Mammary epithelial cell (primary cell): ENCODE measurements around the gene GM2A.

Source experiments
- EZH2 ChIP-seq: IDR thresholded peaks from 2 replicates; pipeline ENCODE4 v1.6.1; 2012; ENCODE audit warnings: low read length, inconsistent platforms, borderline replicate concordance
- TF ChIP-seq, protein P1 (sequence below), 2 donors: IDR thresholded peaks in 1 of 2; conservative IDR thresholded peaks in 1 of 2; 2 replicates each; pipeline ENCODE4 v1.5.1; 2011 to 2012; ENCODE audit warnings: inconsistent platforms in 2 of 2, low read length in 2 of 2, mild to moderate bottlenecking in 2 of 2, control low read depth in 1 of 2, low read depth in 1 of 2; ENCODE audit not compliant: insufficient read depth in 1 of 2; ENCODE audit errors: extremely low read depth in 1 of 2

GRCh38 chr5:151212406-151212798, 40.6 kb upstream of the GM2A start:
- TF ChIP-seq, protein P1, sequence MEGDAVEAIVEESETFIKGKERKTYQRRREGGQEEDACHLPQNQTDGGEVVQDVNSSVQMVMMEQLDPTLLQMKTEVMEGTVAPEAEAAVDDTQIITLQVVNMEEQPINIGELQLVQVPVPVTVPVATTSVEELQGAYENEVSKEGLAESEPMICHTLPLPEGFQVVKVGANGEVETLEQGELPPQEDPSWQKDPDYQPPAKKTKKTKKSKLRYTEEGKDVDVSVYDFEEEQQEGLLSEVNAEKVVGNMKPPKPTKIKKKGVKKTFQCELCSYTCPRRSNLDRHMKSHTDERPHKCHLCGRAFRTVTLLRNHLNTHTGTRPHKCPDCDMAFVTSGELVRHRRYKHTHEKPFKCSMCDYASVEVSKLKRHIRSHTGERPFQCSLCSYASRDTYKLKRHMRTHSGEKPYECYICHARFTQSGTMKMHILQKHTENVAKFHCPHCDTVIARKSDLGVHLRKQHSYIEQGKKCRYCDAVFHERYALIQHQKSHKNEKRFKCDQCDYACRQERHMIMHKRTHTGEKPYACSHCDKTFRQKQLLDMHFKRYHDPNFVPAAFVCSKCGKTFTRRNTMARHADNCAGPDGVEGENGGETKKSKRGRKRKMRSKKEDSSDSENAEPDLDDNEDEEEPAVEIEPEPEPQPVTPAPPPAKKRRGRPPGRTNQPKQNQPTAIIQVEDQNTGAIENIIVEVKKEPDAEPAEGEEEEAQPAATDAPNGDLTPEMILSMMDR (conservative IDR thresholded peaks at IDR 0.05 in 1 of 2, IDR thresholded peaks at IDR 0.05 in 1 of 2; ENCODE audit: extremely low read depth in 1 of 2, insufficient read depth in 1 of 2, low read depth in 1 of 2, low read length in 2 of 2), result no peak
- TF ChIP-seq EZH2, result no peak
